ENCODE results near the gene EFCAB12.
A peak's percentile ranks its signal among the peaks of the same experiment; 100 is the strongest.

- TF ChIP-seq SIN3A (IDR thresholded peaks at IDR 0.05; ENCODE audit: low read depth, low read length) (0 out of 2 replicates have a peak, but pooled peaks have one; percentile 4), CTCF (IDR thresholded peaks at IDR 0.05 in 2 of 3, conservative IDR thresholded peaks at IDR 0.05 in 1 of 3; ENCODE audit: control insufficient read depth in 2 of 3, extremely low read depth in 1 of 3, insufficient read depth in 1 of 3, low read depth in 3 of 3, low read length in 3 of 3) (no peak), ESRRA (IDR thresholded peaks at IDR 0.05; ENCODE audit: low read length) (no peak), JUNB (IDR thresholded peaks at IDR 0.05) (no peak), SP1 (IDR thresholded peaks at IDR 0.05; ENCODE audit: low read depth, low read length) (no peak), KDM1A (IDR thresholded peaks at IDR 0.05; ENCODE audit: borderline replicate concordance) (no peak), FOXK2 (IDR thresholded peaks at IDR 0.05) (no peak), ATF3 (IDR thresholded peaks at IDR 0.05; ENCODE audit: borderline replicate concordance, extremely low read depth, low read depth, low read length) (no peak), ATF2 (IDR thresholded peaks at IDR 0.05; ENCODE audit: low read length) (no peak), MXI1 (IDR thresholded peaks at IDR 0.05; ENCODE audit: low read depth, low read length) (no peak), POLR2A (IDR thresholded peaks at IDR 0.05; ENCODE audit: low read depth, low read length) (no peak), REST (IDR thresholded peaks at IDR 0.05; ENCODE audit: low read depth, low read length) (no peak), USF1 (IDR thresholded peaks at IDR 0.05; ENCODE audit: borderline replicate concordance, extremely low read length, insufficient read depth, low read depth, low read length) (no peak)
Observed at GRCh38 chr3:129440618-129441190, 12.3 kb upstream of the EFCAB12 start.

Data from GM12878 (cell line).